Transverse colon (tissue), 4 donors: ENCODE results near the gene EVA1C. TPM values are rescaled to one million over a fixed set of nuclear protein-coding genes. Genes with fewer than 3 reads are reported as not detected.
"Not testable (repeated sequence)": the region's sequence is repeated elsewhere in the genome, so short reads cannot be mapped to it uniquely, and the experiment has no call there.

Experiments used
- DNase-seq: peaks from one replicate; pipeline ENCODE4 v3.0.0-alpha.2; 2019
- H3K27ac ChIP-seq, 4 donors: fragments of 200-600 bp; sonication (generic); 2 replicates each; pipeline ENCODE4 v1.5.1; 2016 to 2018; ENCODE audit warnings: inconsistent platforms in 4 of 4
- H3K27me3 ChIP-seq: fragments of 200-600 bp; sonication (generic); 2 replicates; pipeline ENCODE4 v1.5.1; 2017; ENCODE audit warnings: inconsistent platforms
- H3K36me3 ChIP-seq, 4 donors: fragments of 200-600 bp; sonication (generic); 2 replicates each; pipeline ENCODE4 v1.5.1; 2017 to 2019; ENCODE audit warnings: inconsistent platforms in 4 of 4
- H3K4me1 ChIP-seq, 4 donors: fragments of 200-600 bp; sonication (generic); 2 replicates each; pipeline ENCODE4 v1.5.1; 2017 to 2020; ENCODE audit warnings: inconsistent platforms in 4 of 4
- H3K4me3 ChIP-seq, 4 donors: fragments of 200-600 bp; sonication (generic); 1 replicate in 1 of 4; 2 replicates in 3 of 4; pipeline versions ENCODE4 v1.5.1 to v1.6.1; 2017 to 2019; ENCODE audit warnings: inconsistent platforms in 4 of 4
- H3K9me3 ChIP-seq, 2 donors: fragments of 200-600 bp; sonication (generic); 2 replicates each; pipeline ENCODE4 v1.5.1; 2017 to 2019; ENCODE audit warnings: inconsistent platforms in 2 of 2
- CTCF ChIP-seq, 5 experiments: fragments of 200-600 bp in 3 of 5; fragments of 450-650 bp in 2 of 5; sonication (generic) in 3 of 5; IDR thresholded peaks; 1 replicate in 2 of 5; 2 replicates in 3 of 5; pipeline ENCODE4 v1.5.1; 2016 to 2017; ENCODE audit warnings: antibody characterized with exemption in 5 of 5, inconsistent platforms in 3 of 5, mild to moderate bottlenecking in 2 of 5, moderate library complexity in 1 of 5
- EP300 ChIP-seq: sonication (generic); formaldehyde crosslinking; IDR thresholded peaks from one replicate; pipeline ENCODE4 v1.6.1; 2017; ENCODE audit warnings: antibody characterized with exemption, low read depth
- POLR2A ChIP-seq: fragments of 450-650 bp; IDR thresholded peaks from one replicate; pipeline ENCODE4 v1.6.1; 2016; ENCODE audit warnings: antibody characterized with exemption, mild to moderate bottlenecking, moderate library complexity
- POLR2AphosphoS5 ChIP-seq, 3 donors: sonication (generic); formaldehyde crosslinking; IDR thresholded peaks; one replicate each; pipeline ENCODE4 v1.6.1; 2016; ENCODE audit warnings: antibody characterized with exemption in 3 of 3
- WGBS, 2 donors: methylation state at CpG; one replicate each; pipeline ENCODE4 v1.1.5; 2018; ENCODE audit warnings: low coverage in 1 of 2; 5-methylcytosine and 5-hydroxymethylcytosine counted together
- in situ Hi-C, 4 donors: fragments of 200-750 bp; cut with MboI; loops; one replicate each; pipeline versions ENCODE4 v1.15.0 to v1.15.1; 2017; ENCODE audit warnings: low sequenced_read_pairs in 3 of 4, low pct_ligation_motif_present in 1 of 4, low pct_unique_long_range_greater_than_20kb in 1 of 4
- intact Hi-C: fragments of 100-400 bp; cut with DNase I; formaldehyde crosslinking; loops from one replicate; pipeline ENCODE4 v1.15.1; 2023; ENCODE audit warnings: low total_unique reads
- total RNA-seq, 4 donors: library from RNA; depleted of rRNA; stranded (reverse); fragments of >200 nt; gene quantifications; one replicate each; pipeline ENCODE4 v1.1.0, GENCODE V29; 2016

EVA1C gene
- total RNA-seq, 4 donors from 2014 or later: 8.6 to 44.1 (median 33.8) TPM

GRCh38 chr21:32426066-32426465 lies 13.6 kb downstream of the EVA1C start:
- Histone ChIP-seq H3K9me3 (no peaks in the 10 kb centered on the region), H3K4me1 (no peaks in the 10 kb centered on the region), H3K36me3 (no peaks in the 10 kb centered on the region), H3K27me3 (no peaks in the 10 kb centered on the region), H3K4me3 (no peak overlapping the region), H3K27ac (no peak overlapping the region)
- no peak for TF ChIP-seq CTCF (IDR thresholded peaks at IDR 0.05)
- no peak for TF ChIP-seq POLR2A
- TF ChIP-seq POLR2AphosphoS5 (IDR thresholded peaks at IDR 0.05): no peak
- no peak for TF ChIP-seq EP300
- intact Hi-C loops: no loop called here
- no peak for DNase-seq
- in situ Hi-C loops: no loop called here
- 86 to 87% methylated on average over 5 of the region's 5 CpGs for WGBS, 2 donors

GRCh38 chr21:32426592-32427051 lies 14.1 kb downstream of the EVA1C start:
- Histone ChIP-seq H3K27ac (no peak overlapping the region), H3K4me3 (no peak overlapping the region), H3K9me3 (no peaks in the 10 kb centered on the region), H3K27me3 (no peaks in the 10 kb centered on the region), H3K4me1 (no peaks in the 10 kb centered on the region), H3K36me3 (no peaks in the 10 kb centered on the region)
- intact Hi-C loops: no loop called here
- TF ChIP-seq EP300 (no peak), CTCF (IDR thresholded peaks at IDR 0.05) (no peak), POLR2AphosphoS5 (IDR thresholded peaks at IDR 0.05) (no peak), POLR2A (no peak)
- no peak for DNase-seq
- in situ Hi-C loops: no loop called here
- 81 to 88% methylated on average over 1 to 6 of the region's 6 CpGs for WGBS, 2 donors

- Histone ChIP-seq H3K27me3 (no peaks in the 10 kb centered on the region), H3K4me1 (peaks cover 0 to 3% (median 0%) of the 10 kb centered on the region in 4 donors), H3K9me3 (no peaks in the 10 kb centered on the region), H3K27ac (no peak overlapping the region), H3K36me3 (no peaks in the 10 kb centered on the region), H3K4me3 (no peak overlapping the region)
- WGBS, 2 donors: 73% methylated on average over 7 to 10 of the region's 10 CpGs
- no peak for DNase-seq
- TF ChIP-seq POLR2AphosphoS5 (IDR thresholded peaks at IDR 0.05) (no peak), EP300 (no peak), CTCF (IDR thresholded peaks at IDR 0.05) (no peak), POLR2A (no peak)
- in situ Hi-C loops (no loop called here), intact Hi-C loops (no loop called here)
Observed at GRCh38 chr21:32427958-32428623, 15.6 kb downstream of the EVA1C start.

GRCh38 chr21:32432982-32433660 lies 20.6 kb downstream of the EVA1C start:
- 49 to 57% methylated on average over 8 to 15 of the region's 15 CpGs for WGBS, 2 donors
- intact Hi-C loops, H3K27ac ChIP-seq: not testable (repeated sequence)

More at GRCh38 chr21:32432982-32433660, 20.6 kb downstream of the EVA1C start:
- H3K36me3 ChIP-seq, H3K9me3 ChIP-seq, DNase-seq, in situ Hi-C loops, H3K27me3 ChIP-seq, H3K4me3 ChIP-seq, H3K4me1 ChIP-seq: not testable (repeated sequence)
